ENCODE results near the gene AKAP13. TPM values are rescaled to one million over a fixed set of nuclear protein-coding genes. Genes with fewer than 3 reads are reported as not detected.

The AKAP13 gene
- total and polyA plus RNA-seq, 2 of the 8 experiments (the other 6 are each of a cell fraction or from before 2014, with no cell fraction given) = 14.0 to 46.2 TPM

DNA sequence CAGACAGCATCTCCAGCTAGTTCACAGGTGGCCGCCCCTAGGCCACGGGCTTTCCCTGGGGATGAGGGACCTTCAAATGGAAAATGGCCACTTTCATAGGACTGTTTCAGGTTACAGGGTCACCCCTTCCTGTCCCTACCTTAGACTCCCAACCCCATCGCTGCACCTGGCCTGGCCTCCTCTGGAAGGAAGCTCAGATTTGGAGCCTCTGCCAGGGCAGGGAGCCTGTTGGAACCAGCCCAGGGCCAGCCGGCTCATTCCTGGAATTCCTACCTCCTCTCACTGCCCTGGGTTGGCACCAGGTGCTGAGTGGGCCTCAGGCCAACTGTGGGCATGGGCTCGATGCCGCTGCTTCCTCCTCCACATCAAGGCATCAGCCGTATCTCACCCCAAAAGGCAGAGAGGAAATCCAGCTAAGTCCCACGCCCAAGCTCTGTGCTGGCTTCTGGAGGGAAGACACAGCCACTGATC is 372.1 kb downstream of the AKAP13 start:
- whole genome bisulfite sequencing, 2 experiments (ENCODE audit: extremely low coverage in 1 of 2, insufficient coverage in 1 of 2, insufficient read length in 1 of 2, insufficient replicate concordance in 2 of 2, low coverage in 1 of 2, low lambda C conversion rate in 2 of 2, missing lambda C conversion rate in 1 of 2) = 94% methylated on average over 8 of the region's 8 CpGs; no CpG with 5 or more reads in 1 of the 2 experiments
- DNase-seq (ENCODE audit: low read depth in 1 of 2, low spot score in 2 of 2) (no peak), FAIRE-seq (no peak)
- no peak overlapping the region for H2AFZ ChIP-seq (ENCODE audit: low read length)
- H2BK12ac ChIP-seq (ENCODE audit: low read depth, low read length) = 0 out of 2 replicates have a peak overlapping the region, but pooled peaks have one; percentile 3
- no peak overlapping the region for H3K9ac ChIP-seq (replicated peaks in 1 of 4; ENCODE audit: extremely low read depth in 1 of 4, low read depth in 3 of 4, low read length in 3 of 4)
- peak overlapping the region; percentile 80; the same call in 1 of the 2 replicates for H2BK20ac ChIP-seq (ENCODE audit: low read length)
- no peak overlapping the region for H3K4ac ChIP-seq (replicated peaks; ENCODE audit: insufficient read length, low read depth, low read length)
- no peaks in the 10 kb centered on the region for H3K79me2 ChIP-seq (ENCODE audit: control insufficient read depth in 1 of 2, insufficient read depth in 2 of 2, low read length in 2 of 2)
- H3K79me1 ChIP-seq (ENCODE audit: low read depth, low read length) = peaks cover 3% of the 10 kb centered on the region
- H2BK5ac ChIP-seq (ENCODE audit: low read depth, low read length) = peak overlapping the region; percentile 46; the same call in 1 of the 2 replicates
- H4K8ac ChIP-seq (ENCODE audit: extremely low read depth, insufficient read depth, low read length) = no peak overlapping the region
- H3K56ac ChIP-seq (replicated peaks; ENCODE audit: insufficient read length, low read depth, low read length) = no peak overlapping the region
- peak overlapping the region in 1 of 4 experiments; percentile 50; a peak in 1 of 8 replicates for H3K4me3 ChIP-seq (ENCODE audit: extremely low read depth in 1 of 4, insufficient read depth in 2 of 4, low read depth in 3 of 4, low read length in 4 of 4)
- peak overlapping the region; percentile 31 for H4K5ac ChIP-seq (ENCODE audit: insufficient read length, low read depth, low read length)
- peak overlapping the region; percentile 26; the same call in 1 of the 2 replicates for H2AK5ac ChIP-seq (ENCODE audit: low read depth, low read length)
- H4K91ac ChIP-seq (replicated peaks; ENCODE audit: insufficient read length, low read length) = peak overlapping the region; percentile 91
- H3K9me3 ChIP-seq (ENCODE audit: insufficient read depth in 2 of 2, low read depth in 1 of 2, low read length in 1 of 2) = no peaks in the 10 kb centered on the region
- peak overlapping the region; percentile 92; the same call in 1 of the 2 replicates for H2BK15ac ChIP-seq (ENCODE audit: low read length)
- H3K14ac ChIP-seq (ENCODE audit: insufficient read length) = no peak overlapping the region
- no peaks in the 10 kb centered on the region for H3K27me3 ChIP-seq (replicated peaks in 1 of 4; ENCODE audit: control insufficient read depth in 3 of 4, extremely low read depth in 1 of 4, insufficient read depth in 3 of 4, low read length in 3 of 4)
- H2BK120ac ChIP-seq (replicated peaks; ENCODE audit: low read depth, low read length) = no peak overlapping the region
- peak overlapping the region; percentile 27; the same call in 1 of the 2 replicates for H3K27ac ChIP-seq (ENCODE audit: low read depth, low read length)
- H3K23ac ChIP-seq (ENCODE audit: insufficient read length) = no peak overlapping the region
- H3K23me2 ChIP-seq (ENCODE audit: low read depth, low read length) = peaks cover 2% of the 10 kb centered on the region; the same call in 1 of the 2 replicates
- no peak overlapping the region for H3K18ac ChIP-seq (ENCODE audit: extremely low read depth, low read length)
- H3K4me2 ChIP-seq (ENCODE audit: insufficient read depth in 1 of 2, low read depth in 2 of 2, low read length in 2 of 2) = peak overlapping the region; percentile 64 to 81; a peak in 3 of 4 replicates
- H4K20me1 ChIP-seq (replicated peaks in 1 of 2; ENCODE audit: control insufficient read depth in 1 of 2, insufficient read depth in 2 of 2, low read length in 2 of 2) = peaks cover 0 to 4% of the 10 kb centered on the region in 2 experiments
- CTCF ChIA-PET (ENCODE audit: partially characterized antibody) = interaction anchor here (0.9 to 4.8 kb wide), 9 partner anchors 16 to 88 kb away, joined by 3 to 20 read pairs (median 4); no protein-coding TSS in a partner anchor
- peaks cover 0 to 12% (median 0%) of the 10 kb centered on the region in 4 experiments; a peak in 2 of 8 replicates for H3K36me3 ChIP-seq (ENCODE audit: control insufficient read depth in 2 of 4, insufficient read depth in 4 of 4, low read length in 3 of 4)
- peaks cover 6 to 45% (median 33%) of the 10 kb centered on the region in 4 experiments for H3K4me1 ChIP-seq (replicated peaks in 1 of 4; ENCODE audit: control insufficient read depth in 3 of 4, insufficient read depth in 4 of 4, low read length in 3 of 4)
- POLR2A ChIA-PET (ENCODE audit: partially characterized antibody) = interaction anchor here (0.6 to 3.7 kb wide), 5 partner anchors 10 to 42 kb away, joined by 3 to 22 read pairs (median 4); partner anchors contain the start of gene KLHL25
- TF ChIP-seq RBBP5 (IDR thresholded peaks at IDR 0.05; ENCODE audit: borderline replicate concordance, low read depth, low read length) = no peak
- no peak for TF ChIP-seq PHF8 (conservative IDR thresholded peaks at IDR 0.05; ENCODE audit: low read depth, low read length)
- TF ChIP-seq SIX5 (IDR thresholded peaks at IDR 0.05; ENCODE audit: low read depth, low read length) = no peak
- no peak for TF ChIP-seq KDM1A (IDR thresholded peaks at IDR 0.05; ENCODE audit: borderline replicate concordance, low read length)
- no peak for TF ChIP-seq JUND (IDR thresholded peaks at IDR 0.05; ENCODE audit: low read length)
- TF ChIP-seq, protein P1, sequence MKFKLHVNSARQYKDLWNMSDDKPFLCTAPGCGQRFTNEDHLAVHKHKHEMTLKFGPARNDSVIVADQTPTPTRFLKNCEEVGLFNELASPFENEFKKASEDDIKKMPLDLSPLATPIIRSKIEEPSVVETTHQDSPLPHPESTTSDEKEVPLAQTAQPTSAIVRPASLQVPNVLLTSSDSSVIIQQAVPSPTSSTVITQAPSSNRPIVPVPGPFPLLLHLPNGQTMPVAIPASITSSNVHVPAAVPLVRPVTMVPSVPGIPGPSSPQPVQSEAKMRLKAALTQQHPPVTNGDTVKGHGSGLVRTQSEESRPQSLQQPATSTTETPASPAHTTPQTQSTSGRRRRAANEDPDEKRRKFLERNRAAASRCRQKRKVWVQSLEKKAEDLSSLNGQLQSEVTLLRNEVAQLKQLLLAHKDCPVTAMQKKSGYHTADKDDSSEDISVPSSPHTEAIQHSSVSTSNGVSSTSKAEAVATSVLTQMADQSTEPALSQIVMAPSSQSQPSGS (IDR thresholded peaks at IDR 0.05; ENCODE audit: low read length) = no peak
- no peak for TF ChIP-seq KDM5A (IDR thresholded peaks at IDR 0.05; ENCODE audit: low read length)
- TF ChIP-seq TEAD4 (IDR thresholded peaks at IDR 0.05; ENCODE audit: low read depth, low read length) = peak; percentile 71; the same call in 1 of the 2 replicates
- TF ChIP-seq SIRT6 (IDR thresholded peaks at IDR 0.05; ENCODE audit: low read length) = no peak
- TF ChIP-seq CEBPB (IDR thresholded peaks at IDR 0.05; ENCODE audit: low read depth, low read length) = no peak
- TF ChIP-seq POU5F1 (IDR thresholded peaks at IDR 0.05; ENCODE audit: low read depth, low read length) = no peak
- 0 out of 2 replicates have a peak, but pooled peaks have one; percentile 50 for TF ChIP-seq TCF12 (IDR thresholded peaks at IDR 0.05; ENCODE audit: low read depth, low read length)

All from H1 (cell line).